NCI-H146 treated with DMSO at 0.1 percent for 48 hours (cell line): Measurements from ENCODE around the gene MEDAG.
A peak's percentile ranks its signal among the peaks of the same experiment; 100 is the strongest.

ENCODE experiments used
- DNase-seq: peaks from one replicate; lab custom pipeline; 2025; ENCODE audit not compliant: unreplicated experiment; lab: John Stamatoyannopoulos, UW

Gene MEDAG

GRCh38 chr13:30905932-30906383 is at the start of gene MEDAG:
MEDAG (plus strand) TSS chr13:30906271; CDS start chr13:30906516, 245 bp downstream.
- no peak for DNase-seq

GRCh38 chr13:30857018-30857417 is 49.1 kb upstream of the MEDAG start:
- no peak for DNase-seq

- no peak for DNase-seq
These were observed 48.4 kb upstream of the MEDAG start for GRCh38 chr13:30857636-30858035.

GRCh38 chr13:30859326-30859725 is 46.7 kb upstream of the MEDAG start:
- no peak for DNase-seq

- no peak for DNase-seq
These were observed 44.9 kb upstream of the MEDAG start for GRCh38 chr13:30861163-30861562.

- no peak for DNase-seq
These were observed 44.1 kb upstream of the MEDAG start for GRCh38 chr13:30861836-30862467.

- DNase-seq = no peak
These were observed 43.4 kb upstream of the MEDAG start for GRCh38 chr13:30862707-30863106.

- DNase-seq = no peak
These were observed 42.8 kb upstream of the MEDAG start for GRCh38 chr13:30863231-30863630.

- DNase-seq = no peak
These were observed 42.3 kb upstream of the MEDAG start for GRCh38 chr13:30863796-30864195.

- no peak for DNase-seq
These were observed 41.5 kb upstream of the MEDAG start for GRCh38 chr13:30864433-30865122.

GRCh38 chr13:30865123-30866049 is 40.7 kb upstream of the MEDAG start:
- peak; percentile 14 for DNase-seq

- DNase-seq = no peak
These were observed 39.4 kb upstream of the MEDAG start for GRCh38 chr13:30866677-30867076.

GRCh38 chr13:30867089-30867669 is 38.9 kb upstream of the MEDAG start:
- DNase-seq = no peak

GRCh38 chr13:30868799-30869470 is 37.1 kb upstream of the MEDAG start:
- DNase-seq = no peak

GRCh38 chr13:30869491-30869890 is 36.6 kb upstream of the MEDAG start:
- DNase-seq = no peak

- no peak for DNase-seq
These were observed 35.8 kb upstream of the MEDAG start for GRCh38 chr13:30870049-30870884.

- no peak for DNase-seq
These were observed 35.0 kb upstream of the MEDAG start for GRCh38 chr13:30870916-30871587.

- no peak for DNase-seq
These were observed 34.3 kb upstream of the MEDAG start for GRCh38 chr13:30871588-30872275.

- DNase-seq = no peak
These were observed 33.8 kb upstream of the MEDAG start for GRCh38 chr13:30872276-30872594.
